Ovary (tissue), 3 donors: ENCODE measurements around the gene CSTB.

Source experiments
- CTCF ChIP-seq, 3 donors: fragments of 450-650 bp in 2 of 3; fragments of 200-600 bp in 1 of 3; IDR thresholded peaks; one replicate each; pipeline versions ENCODE4 v1.5.1 to v1.8.0; 2016 to 2022; ENCODE audit warnings: antibody characterized with exemption in 3 of 3, mild to moderate bottlenecking in 1 of 3
- EP300 ChIP-seq: sonication (generic); formaldehyde crosslinking; IDR thresholded peaks from one replicate; pipeline ENCODE4 v1.6.1; 2017; ENCODE audit warnings: antibody characterized with exemption
- donor health status: DM: no; HTN: no; CAD: no.

- TF ChIP-seq CTCF (IDR thresholded peaks at IDR 0.05), result no peak
- TF ChIP-seq EP300, result no peak
These were observed 6.5 kb upstream of the CSTB start for GRCh38 chr21:43782431-43783097.
